ENCODE measurements around the gene TMEM132C. TPM values are rescaled to one million over a fixed set of nuclear protein-coding genes. Genes with fewer than 3 reads are reported as not detected.

The TMEM132C gene
- total and polyA plus RNA-seq, 2 donors (not counting 1 experiment from before 2014, with no cell fraction given) = not detected

DNA sequence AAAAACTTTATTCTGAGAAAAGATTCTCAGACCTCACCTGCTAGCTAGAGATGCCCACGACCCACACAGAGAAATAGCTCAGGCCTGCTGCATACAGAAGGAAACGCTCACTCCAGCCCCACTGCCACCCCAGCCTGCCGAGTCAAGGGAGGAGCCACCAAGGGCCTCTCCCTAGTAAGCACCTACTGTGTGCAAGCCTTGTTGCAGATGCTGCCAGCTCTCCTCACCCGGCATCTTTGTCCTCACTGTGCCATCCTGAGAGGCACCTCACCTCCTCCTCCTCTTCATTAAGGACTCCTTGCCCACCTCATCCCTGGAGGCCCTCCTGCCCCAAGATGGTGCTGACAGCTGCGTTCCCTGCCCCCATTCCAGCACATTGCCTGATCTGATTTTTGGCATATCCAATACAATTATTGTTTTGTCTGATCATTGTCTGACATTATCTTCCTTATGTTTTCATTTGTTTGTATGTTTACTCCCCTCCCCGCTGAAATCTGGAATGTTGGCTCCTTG, 359.9 kb downstream of the TMEM132C start:
- ChIA-PET CTCF (no interaction called here), POLR2A (no interaction called here)
- no peak overlapping the region for H3K9ac ChIP-seq (ENCODE audit: low read length)
- TF ChIP-seq, protein P1, sequence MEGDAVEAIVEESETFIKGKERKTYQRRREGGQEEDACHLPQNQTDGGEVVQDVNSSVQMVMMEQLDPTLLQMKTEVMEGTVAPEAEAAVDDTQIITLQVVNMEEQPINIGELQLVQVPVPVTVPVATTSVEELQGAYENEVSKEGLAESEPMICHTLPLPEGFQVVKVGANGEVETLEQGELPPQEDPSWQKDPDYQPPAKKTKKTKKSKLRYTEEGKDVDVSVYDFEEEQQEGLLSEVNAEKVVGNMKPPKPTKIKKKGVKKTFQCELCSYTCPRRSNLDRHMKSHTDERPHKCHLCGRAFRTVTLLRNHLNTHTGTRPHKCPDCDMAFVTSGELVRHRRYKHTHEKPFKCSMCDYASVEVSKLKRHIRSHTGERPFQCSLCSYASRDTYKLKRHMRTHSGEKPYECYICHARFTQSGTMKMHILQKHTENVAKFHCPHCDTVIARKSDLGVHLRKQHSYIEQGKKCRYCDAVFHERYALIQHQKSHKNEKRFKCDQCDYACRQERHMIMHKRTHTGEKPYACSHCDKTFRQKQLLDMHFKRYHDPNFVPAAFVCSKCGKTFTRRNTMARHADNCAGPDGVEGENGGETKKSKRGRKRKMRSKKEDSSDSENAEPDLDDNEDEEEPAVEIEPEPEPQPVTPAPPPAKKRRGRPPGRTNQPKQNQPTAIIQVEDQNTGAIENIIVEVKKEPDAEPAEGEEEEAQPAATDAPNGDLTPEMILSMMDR (IDR thresholded peaks at IDR 0.05) = no peak
- TF ChIP-seq EZH2 (IDR thresholded peaks at IDR 0.05; ENCODE audit: borderline replicate concordance, insufficient read depth, low read depth, low read length, poor library complexity, severe bottlenecking) = no peak
- Mint-ChIP-seq H3K27me3 (no peaks in the 10 kb centered on the region), H3K4me3 (no peak overlapping the region), H3K4me1 (no peaks in the 10 kb centered on the region), H3K27ac (no peak overlapping the region), H3K9me3 (ENCODE audit: insufficient read depth) (no peaks in the 10 kb centered on the region)
- no peaks in the 10 kb centered on the region for H4K20me1 ChIP-seq (ENCODE audit: control insufficient read depth, insufficient read depth, low read length, poor library complexity, severe bottlenecking)
- 87% methylated on average over 5 of the region's 6 CpGs for WGBS (ENCODE audit: insufficient coverage)
- no peak overlapping the region for H3K27ac ChIP-seq (ENCODE audit: low read length in 2 of 2)
- H3K27me3 ChIP-seq (replicated peaks in 1 of 4; ENCODE audit: control extremely low read depth in 1 of 4, control insufficient read depth in 3 of 4, insufficient read depth in 4 of 4, low read length in 3 of 4) = no peaks in the 10 kb centered on the region
- no peaks in the 10 kb centered on the region for H3K4me1 ChIP-seq (ENCODE audit: control insufficient read depth in 2 of 2, insufficient read depth in 2 of 2, low read length in 2 of 2)
- DNase-seq (no peak), ATAC-seq (ENCODE audit: low read depth) (no peak)
- H3K9me3 ChIP-seq (ENCODE audit: control extremely low read depth in 1 of 3, control insufficient read depth in 2 of 3, insufficient read depth in 1 of 3, low read length in 2 of 3) = peaks cover 0 to 10% (median 0%) of the 10 kb centered on the region in 3 donors
- H2AFZ ChIP-seq (ENCODE audit: insufficient read depth, low read depth, low read length, poor library complexity, severe bottlenecking) = no peak overlapping the region
- no peak overlapping the region for H3K4me3 ChIP-seq (ENCODE audit: control extremely low read depth in 1 of 5, extremely low read depth in 1 of 5, insufficient read depth in 1 of 5, low read depth in 2 of 5, low read length in 4 of 5)
- no peak overlapping the region for H3K4me2 ChIP-seq (replicated peaks; ENCODE audit: low read depth, low read length, poor library complexity, severe bottlenecking)
- H3K36me3 ChIP-seq (replicated peaks in 1 of 2; ENCODE audit: control extremely low read depth in 1 of 2, control insufficient read depth in 1 of 2, extremely low read depth in 1 of 2, insufficient read depth in 2 of 2, low read length in 1 of 2) = no peaks in the 10 kb centered on the region
- no peaks in the 10 kb centered on the region for H3K79me2 ChIP-seq (ENCODE audit: control insufficient read depth, insufficient read depth, low read length)
- intact Hi-C loops (cut with micrococcal nuclease) = no loop called here

DNA sequence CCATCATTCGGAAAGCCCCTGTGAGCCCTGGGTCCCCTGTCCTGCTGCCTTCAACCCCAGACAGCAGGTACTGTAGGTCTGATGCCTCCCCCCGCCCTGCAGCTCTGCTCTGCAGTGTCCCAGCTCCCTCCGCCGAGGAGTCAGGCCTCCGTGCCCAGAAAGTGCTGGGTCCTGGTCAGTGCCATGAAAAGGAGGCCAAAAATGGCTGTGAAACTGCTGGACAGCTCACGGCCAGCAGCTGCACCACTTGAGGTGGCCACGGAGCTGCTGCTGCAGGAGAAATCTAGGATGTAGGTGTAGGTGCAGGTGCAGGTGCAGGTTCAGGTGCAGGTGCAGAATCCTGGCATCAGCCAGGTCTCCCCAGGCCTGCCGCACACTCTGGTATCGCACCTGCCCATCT, 360.7 kb downstream of the TMEM132C start:
- no peak overlapping the region for H3K27ac ChIP-seq (ENCODE audit: low read length in 2 of 2)
- intact Hi-C loops (cut with micrococcal nuclease) = no loop called here
- H3K9ac ChIP-seq (ENCODE audit: low read length) = no peak overlapping the region
- Mint-ChIP-seq H3K4me3 (no peak overlapping the region), H3K4me1 (no peaks in the 10 kb centered on the region), H3K27me3 (no peaks in the 10 kb centered on the region), H3K27ac (no peak overlapping the region), H3K9me3 (ENCODE audit: insufficient read depth) (no peaks in the 10 kb centered on the region)
- no peaks in the 10 kb centered on the region for H3K4me1 ChIP-seq (ENCODE audit: control insufficient read depth in 2 of 2, insufficient read depth in 2 of 2, low read length in 2 of 2)
- no peaks in the 10 kb centered on the region for H3K27me3 ChIP-seq (replicated peaks in 1 of 4; ENCODE audit: control extremely low read depth in 1 of 4, control insufficient read depth in 3 of 4, insufficient read depth in 4 of 4, low read length in 3 of 4)
- H3K9me3 ChIP-seq (ENCODE audit: control extremely low read depth in 1 of 3, control insufficient read depth in 2 of 3, insufficient read depth in 1 of 3, low read length in 2 of 3) = peaks cover 0 to 10% (median 0%) of the 10 kb centered on the region in 3 donors
- no peak for TF ChIP-seq EZH2 (IDR thresholded peaks at IDR 0.05; ENCODE audit: borderline replicate concordance, insufficient read depth, low read depth, low read length, poor library complexity, severe bottlenecking)
- TF ChIP-seq, protein P1 (IDR thresholded peaks at IDR 0.05) = no peak
- no peak overlapping the region for H3K4me3 ChIP-seq (ENCODE audit: control extremely low read depth in 1 of 5, extremely low read depth in 1 of 5, insufficient read depth in 1 of 5, low read depth in 2 of 5, low read length in 4 of 5)
- WGBS (ENCODE audit: insufficient coverage) = 86% methylated on average over 9 of the region's 9 CpGs
- H3K36me3 ChIP-seq (replicated peaks in 1 of 2; ENCODE audit: control extremely low read depth in 1 of 2, control insufficient read depth in 1 of 2, extremely low read depth in 1 of 2, insufficient read depth in 2 of 2, low read length in 1 of 2) = no peaks in the 10 kb centered on the region
- H2AFZ ChIP-seq (ENCODE audit: insufficient read depth, low read depth, low read length, poor library complexity, severe bottlenecking) = no peak overlapping the region
- DNase-seq (no peak), ATAC-seq (ENCODE audit: low read depth) (no peak)
- ChIA-PET CTCF (no interaction called here), POLR2A (no interaction called here)
- no peak overlapping the region for H3K4me2 ChIP-seq (replicated peaks; ENCODE audit: low read depth, low read length, poor library complexity, severe bottlenecking)
- no peaks in the 10 kb centered on the region for H4K20me1 ChIP-seq (ENCODE audit: control insufficient read depth, insufficient read depth, low read length, poor library complexity, severe bottlenecking)
- no peaks in the 10 kb centered on the region for H3K79me2 ChIP-seq (ENCODE audit: control insufficient read depth, insufficient read depth, low read length)

Measured in B cell (primary cell).